ENCODE data around the gene COL28A1. TPM values are rescaled to one million over a fixed set of nuclear protein-coding genes. Genes with fewer than 3 reads are reported as not detected.

The COL28A1 gene
- total RNA-seq, 2 experiments from 2014 or later = not detected

GRCh38 chr7:7569615-7570014 lies 33.9 kb upstream of the COL28A1 start:
- POLR2A ChIA-PET = interaction anchor here (0.6 to 1.2 kb wide), 2 partner anchors 70 to 380 kb away, joined by 3 read pairs; no protein-coding TSS in a partner anchor
- no peaks in the 10 kb centered on the region for H3K27me3 Mint-ChIP-seq
- no peak for TF ChIP-seq CTCF (IDR thresholded peaks at IDR 0.05)
- peaks cover 41% of the 10 kb centered on the region for H3K4me1 Mint-ChIP-seq (ENCODE audit: low read depth)
- H3K9me3 Mint-ChIP-seq = no peaks in the 10 kb centered on the region
- H3K4me3 Mint-ChIP-seq = peak overlapping the region; percentile 87
- H3K27ac Mint-ChIP-seq = peak overlapping the region; percentile 96
- DNase-seq (no peak), ATAC-seq (no peak)
- H3K36me3 Mint-ChIP-seq (ENCODE audit: low read depth) = peaks cover 51% of the 10 kb centered on the region
- CTCF ChIA-PET = no interaction called here
- intact Hi-C loops (cut with micrococcal nuclease) = loop anchor here (5.0 kb wide), 2 partner anchors 73 to 387 kb away; partner anchors contain the start of genes C1GALT1 and UMAD1

GRCh38 chr7:7569081-7569527 lies 33.4 kb upstream of the COL28A1 start:
- Mint-ChIP-seq H3K27ac (peak overlapping the region; percentile 96), H3K4me1 (ENCODE audit: low read depth) (peaks cover 38% of the 10 kb centered on the region), H3K27me3 (no peaks in the 10 kb centered on the region), H3K9me3 (no peaks in the 10 kb centered on the region), H3K36me3 (ENCODE audit: low read depth) (peaks cover 47% of the 10 kb centered on the region), H3K4me3 (peak overlapping the region; percentile 87)
- ATAC-seq = peak; percentile 41
- TF ChIP-seq CTCF (IDR thresholded peaks at IDR 0.05) = no peak
- intact Hi-C loops (cut with micrococcal nuclease) = loop anchor here (5.0 kb wide), 2 partner anchors 73 to 387 kb away; partner anchors contain the start of genes C1GALT1 and UMAD1
- CTCF ChIA-PET = interaction anchor here (0.7 kb wide), 1 partner anchor 445 kb away, joined by 3 read pairs; no protein-coding TSS in a partner anchor
- DNase-seq = peak; percentile 43
- POLR2A ChIA-PET = interaction anchor here (0.6 to 1.4 kb wide), 4 partner anchors 71 to 557 kb away, joined by 3 to 4 read pairs (median 3); no protein-coding TSS in a partner anchor

- no peak for ATAC-seq
- intact Hi-C loops (cut with micrococcal nuclease) = loop anchor here (5.0 kb wide), 2 partner anchors 74 to 386 kb away; partner anchors contain the start of genes C1GALT1 and UMAD1
- Mint-ChIP-seq H3K27ac (peak overlapping the region; percentile 96), H3K9me3 (no peaks in the 10 kb centered on the region), H3K4me3 (peak overlapping the region; percentile 87), H3K4me1 (ENCODE audit: low read depth) (peaks cover 35% of the 10 kb centered on the region), H3K27me3 (no peaks in the 10 kb centered on the region), H3K36me3 (ENCODE audit: low read depth) (peaks cover 44% of the 10 kb centered on the region)
- CTCF ChIA-PET = interaction anchor here (0.7 to 1.1 kb wide), 3 partner anchors 387 to 465 kb away, joined by 3 read pairs; partner anchors contain the start of gene C1GALT1
- DNase-seq = no peak
- POLR2A ChIA-PET = interaction anchor here (1.2 to 1.4 kb wide), 3 partner anchors 71 to 557 kb away, joined by 3 to 4 read pairs (median 3); no protein-coding TSS in a partner anchor
- TF ChIP-seq CTCF (IDR thresholded peaks at IDR 0.05) = no peak
Measured at GRCh38 chr7:7568553-7568952, 32.9 kb upstream of the COL28A1 start.

GRCh38 chr7:7567898-7568531 lies 32.3 kb upstream of the COL28A1 start:
- H3K9me3 Mint-ChIP-seq = no peaks in the 10 kb centered on the region
- H3K27ac Mint-ChIP-seq = peak overlapping the region; percentile 96
- ChIA-PET CTCF (interaction anchor here (0.8 to 1.1 kb wide), 2 partner anchors 386 to 464 kb away, joined by 3 read pairs; partner anchors contain the start of gene C1GALT1), POLR2A (interaction anchor here (1.3 to 1.4 kb wide), 3 partner anchors 73 to 558 kb away, joined by 3 to 4 read pairs (median 4); partner anchors contain the start of gene UMAD1)
- H3K4me3 Mint-ChIP-seq = peak overlapping the region; percentile 87
- H3K36me3 Mint-ChIP-seq (ENCODE audit: low read depth) = peaks cover 38% of the 10 kb centered on the region
- no peak for ATAC-seq
- peaks cover 30% of the 10 kb centered on the region for H3K4me1 Mint-ChIP-seq (ENCODE audit: low read depth)
- no peak for DNase-seq
- no peak for TF ChIP-seq CTCF (IDR thresholded peaks at IDR 0.05)
- intact Hi-C loops (cut with micrococcal nuclease) = loop anchor here (5.0 kb wide), 2 partner anchors 74 to 386 kb away; partner anchors contain the start of genes C1GALT1 and UMAD1
- no peaks in the 10 kb centered on the region for H3K27me3 Mint-ChIP-seq

Measured in activated CD8-positive, alpha-beta T cell treated with anti-CD3 and anti-CD28 coated beads for 36 hours (primary cell).